CD4-positive, alpha-beta T cell treated with Interleukin-6 for 4 hours (primary cell): ENCODE measurements around the gene TNFSF12.
A peak's percentile ranks its signal among the peaks of the same experiment; 100 is the strongest.

Experiments
- DNase-seq: peaks from one replicate; pipeline ENCODE4 v3.0.0-alpha.2; 2020; ENCODE audit warnings: mixed read lengths

Gene TNFSF12

DNA sequence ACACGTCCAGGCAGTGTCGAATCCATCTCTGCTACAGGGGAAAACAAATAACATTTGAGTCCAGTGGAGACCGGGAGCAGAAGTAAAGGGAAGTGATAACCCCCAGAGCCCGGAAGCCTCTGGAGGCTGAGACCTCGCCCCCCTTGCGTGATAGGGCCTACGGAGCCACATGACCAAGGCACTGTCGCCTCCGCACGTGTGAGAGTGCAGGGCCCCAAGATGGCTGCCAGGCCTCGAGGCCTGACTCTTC, 23.4 kb downstream of the TNFSF12 start:
- no peak for DNase-seq

DNA sequence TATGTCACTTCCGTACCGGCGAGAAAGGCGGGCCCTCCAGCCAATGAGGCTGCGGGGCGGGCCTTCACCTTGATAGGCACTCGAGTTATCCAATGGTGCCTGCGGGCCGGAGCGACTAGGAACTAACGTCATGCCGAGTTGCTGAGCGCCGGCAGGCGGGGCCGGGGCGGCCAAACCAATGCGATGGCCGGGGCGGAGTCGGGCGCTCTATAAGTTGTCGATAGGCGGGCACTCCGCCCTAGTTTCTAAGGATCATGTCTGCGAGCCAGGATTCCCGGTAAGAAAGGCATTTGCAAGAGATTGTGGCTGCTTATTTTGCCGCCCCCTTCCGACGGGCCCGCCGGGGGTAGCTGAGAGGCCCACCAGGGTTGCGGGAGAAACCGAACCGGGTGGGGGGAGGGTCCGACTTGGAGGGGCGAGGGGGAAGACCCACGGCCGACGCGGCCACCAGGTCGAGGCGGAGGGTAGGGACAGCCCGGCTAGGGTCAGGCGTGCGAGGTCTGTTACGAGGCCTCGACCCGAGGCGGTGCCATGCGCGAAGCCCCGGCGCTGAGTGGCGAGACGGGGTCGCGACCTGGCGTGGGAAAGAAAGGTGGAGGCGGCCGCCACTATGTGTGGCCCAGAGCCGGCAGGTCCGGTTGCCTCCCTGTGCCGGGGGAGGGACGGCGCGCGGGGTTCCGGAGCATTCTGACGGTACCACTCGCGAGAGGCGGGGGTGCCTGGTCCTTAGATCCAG, 23.9 kb downstream of the TNFSF12 start:
- DNase-seq: peak; percentile 99

DNA sequence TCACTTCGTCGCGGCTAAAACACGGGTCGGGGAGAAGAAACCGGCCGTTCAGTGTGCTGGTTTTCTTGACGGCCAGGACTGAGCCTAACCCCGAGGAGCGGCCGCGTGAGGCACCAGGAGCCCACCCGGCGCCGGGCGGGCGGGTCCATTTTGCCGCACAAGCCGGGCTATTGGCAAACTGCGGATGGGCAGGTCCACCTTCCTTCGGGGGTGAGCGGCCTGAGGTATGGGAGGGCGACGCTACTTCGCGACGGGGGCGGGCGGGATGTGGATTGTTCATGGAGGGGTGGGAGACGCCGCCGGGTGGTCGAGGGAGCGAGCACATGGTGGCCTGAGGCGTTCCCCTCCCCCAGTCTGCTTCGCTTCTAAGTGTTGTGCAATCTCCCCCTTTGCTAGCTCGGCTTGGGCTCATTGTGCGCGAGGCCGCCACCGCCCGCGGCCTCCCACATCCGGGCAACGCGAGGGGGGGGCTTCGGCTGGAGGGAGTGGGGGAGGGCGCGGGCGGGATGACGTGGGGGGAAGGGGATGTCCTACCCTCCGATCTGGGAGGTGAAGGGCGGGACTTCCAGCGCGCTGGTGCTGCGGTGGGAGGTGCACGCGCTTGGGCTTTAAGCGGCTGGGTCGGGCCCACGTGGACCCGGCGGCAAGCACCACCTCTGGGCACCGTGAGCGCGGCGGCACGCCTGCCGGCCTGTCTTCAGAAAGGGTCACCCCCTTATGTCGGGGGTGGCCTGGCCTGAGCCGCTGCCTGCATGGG, 24.6 kb downstream of the TNFSF12 start:
- DNase-seq: peak; percentile 95

DNA sequence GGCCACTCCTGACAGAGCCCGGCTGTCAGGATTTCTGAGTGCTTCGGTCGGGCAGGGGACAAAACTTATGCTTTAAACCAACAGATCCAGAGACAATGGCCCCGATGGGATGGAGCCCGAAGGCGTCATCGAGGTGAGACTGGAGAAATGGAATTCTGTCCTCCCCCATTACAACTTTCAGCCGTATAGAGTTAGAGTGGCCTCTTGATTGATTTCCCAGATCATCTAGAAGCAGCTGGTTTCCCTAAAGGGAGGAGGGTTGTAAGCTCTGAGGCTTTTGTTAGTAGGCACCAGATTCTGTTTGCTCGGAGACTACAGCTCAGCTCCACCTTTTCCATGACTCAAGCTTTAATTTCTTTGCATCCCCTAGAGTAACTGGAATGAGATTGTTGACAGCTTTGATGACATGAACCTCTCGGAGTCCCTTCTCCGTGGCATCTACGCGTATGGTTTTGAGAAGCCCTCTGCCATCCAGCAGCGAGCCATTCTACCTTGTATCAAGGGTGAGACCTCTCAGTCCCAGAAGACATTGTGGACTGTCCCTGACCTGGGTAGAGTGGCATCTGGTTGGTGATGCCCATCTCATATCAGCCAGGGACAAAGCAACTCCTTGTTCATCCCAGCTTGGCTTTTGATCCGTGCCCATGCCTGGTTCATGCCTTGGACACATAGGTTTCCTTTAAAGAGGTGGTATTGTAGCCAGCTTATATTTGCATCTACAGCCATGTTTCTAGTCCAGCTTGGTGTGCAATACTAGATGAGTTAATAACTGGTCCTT, 25.5 kb downstream of the TNFSF12 start:
- DNase-seq: no peak

DNA sequence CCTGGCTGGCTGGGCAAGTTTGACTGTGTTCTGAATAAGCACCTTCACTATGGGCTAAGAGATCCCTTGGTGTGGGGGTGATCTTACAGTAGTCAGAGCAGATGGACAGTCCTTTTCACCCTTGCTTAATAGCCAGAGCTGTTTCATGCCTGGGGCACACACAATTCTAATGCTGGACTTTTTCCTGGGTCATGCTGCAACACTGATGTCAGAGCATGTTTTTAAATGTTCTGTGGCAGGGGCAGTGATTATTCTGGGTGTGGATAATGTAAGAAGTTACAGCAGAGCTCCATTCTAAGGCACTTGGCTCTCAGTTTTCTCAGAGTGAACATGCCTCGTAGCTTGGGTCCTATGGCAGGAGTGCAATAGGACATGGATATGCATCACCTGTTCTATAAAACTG, 26.6 kb downstream of the TNFSF12 start:
- no peak for DNase-seq

DNA sequence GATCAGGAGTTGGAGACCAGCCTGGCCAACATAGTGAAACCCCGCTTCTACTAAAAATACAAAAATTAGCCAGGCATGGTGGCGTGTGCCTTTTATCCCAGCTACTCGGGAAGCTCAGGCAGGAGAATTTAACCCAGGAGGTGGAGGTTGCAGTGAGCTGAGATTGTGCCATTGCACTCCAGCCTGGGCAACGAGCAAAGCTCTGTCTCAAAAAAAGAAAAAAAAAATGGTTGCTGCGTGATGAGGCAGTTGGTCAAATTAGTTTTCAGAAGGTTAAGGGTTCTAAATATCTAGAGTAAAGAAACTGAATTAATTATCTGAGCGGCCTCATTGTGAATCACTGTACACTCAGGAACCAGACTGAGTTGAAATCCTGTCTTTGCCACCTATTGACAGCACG, 27.1 kb downstream of the TNFSF12 start:
- no peak for DNase-seq

DNA sequence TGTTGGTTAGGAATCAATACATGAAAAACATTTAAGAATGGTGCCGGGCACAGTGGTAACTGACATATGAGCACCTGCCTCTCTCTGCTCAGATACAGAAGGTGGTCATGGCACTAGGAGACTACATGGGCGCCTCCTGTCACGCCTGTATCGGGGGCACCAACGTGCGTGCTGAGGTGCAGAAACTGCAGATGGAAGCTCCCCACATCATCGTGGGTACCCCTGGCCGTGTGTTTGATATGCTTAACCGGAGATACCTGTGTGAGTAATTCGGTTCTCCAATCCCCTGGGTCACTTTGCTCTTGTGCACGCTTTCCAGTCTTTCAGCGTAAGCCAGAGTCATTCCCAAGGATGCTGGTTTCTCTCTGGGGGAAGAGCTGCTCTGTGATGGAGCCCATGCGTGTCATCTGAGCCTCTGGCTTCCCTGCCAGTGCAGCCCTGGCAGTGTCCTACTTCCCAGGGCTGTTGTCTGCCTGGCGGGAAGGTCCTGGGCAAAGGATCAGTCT, 27.6 kb downstream of the TNFSF12 start:
- no peak for DNase-seq

DNA sequence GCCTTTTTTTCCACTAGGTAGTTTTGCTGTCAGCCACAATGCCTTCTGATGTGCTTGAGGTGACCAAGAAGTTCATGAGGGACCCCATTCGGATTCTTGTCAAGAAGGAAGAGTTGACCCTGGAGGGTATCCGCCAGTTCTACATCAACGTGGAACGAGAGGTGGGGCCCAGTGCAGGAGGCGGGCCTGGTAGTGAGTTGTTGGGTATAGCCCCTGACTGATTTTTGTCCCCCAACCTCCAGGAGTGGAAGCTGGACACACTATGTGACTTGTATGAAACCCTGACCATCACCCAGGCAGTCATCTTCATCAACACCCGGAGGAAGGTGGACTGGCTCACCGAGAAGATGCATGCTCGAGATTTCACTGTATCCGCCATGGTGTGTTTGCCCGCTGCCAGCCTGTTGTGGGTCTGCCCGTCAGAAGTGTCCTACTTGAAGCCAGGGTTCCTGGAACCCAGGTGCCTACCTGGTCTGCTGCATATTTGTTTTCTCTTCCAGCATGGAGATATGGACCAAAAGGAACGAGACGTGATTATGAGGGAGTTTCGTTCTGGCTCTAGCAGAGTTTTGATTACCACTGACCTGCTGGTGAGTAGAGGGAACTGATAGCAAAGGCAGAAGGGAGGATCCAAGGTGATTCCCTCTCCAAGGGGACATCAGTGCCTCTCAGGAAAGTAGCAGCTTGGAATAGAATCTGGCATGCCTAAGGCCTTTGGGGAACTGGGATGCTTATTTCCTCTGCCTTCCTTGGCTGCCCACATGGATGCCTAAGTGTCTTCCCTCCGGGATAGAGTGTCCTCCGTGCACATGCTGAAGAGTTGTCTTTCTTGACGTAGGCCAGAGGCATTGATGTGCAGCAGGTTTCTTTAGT, 28.7 kb downstream of the TNFSF12 start:
- DNase-seq: no peak

DNA sequence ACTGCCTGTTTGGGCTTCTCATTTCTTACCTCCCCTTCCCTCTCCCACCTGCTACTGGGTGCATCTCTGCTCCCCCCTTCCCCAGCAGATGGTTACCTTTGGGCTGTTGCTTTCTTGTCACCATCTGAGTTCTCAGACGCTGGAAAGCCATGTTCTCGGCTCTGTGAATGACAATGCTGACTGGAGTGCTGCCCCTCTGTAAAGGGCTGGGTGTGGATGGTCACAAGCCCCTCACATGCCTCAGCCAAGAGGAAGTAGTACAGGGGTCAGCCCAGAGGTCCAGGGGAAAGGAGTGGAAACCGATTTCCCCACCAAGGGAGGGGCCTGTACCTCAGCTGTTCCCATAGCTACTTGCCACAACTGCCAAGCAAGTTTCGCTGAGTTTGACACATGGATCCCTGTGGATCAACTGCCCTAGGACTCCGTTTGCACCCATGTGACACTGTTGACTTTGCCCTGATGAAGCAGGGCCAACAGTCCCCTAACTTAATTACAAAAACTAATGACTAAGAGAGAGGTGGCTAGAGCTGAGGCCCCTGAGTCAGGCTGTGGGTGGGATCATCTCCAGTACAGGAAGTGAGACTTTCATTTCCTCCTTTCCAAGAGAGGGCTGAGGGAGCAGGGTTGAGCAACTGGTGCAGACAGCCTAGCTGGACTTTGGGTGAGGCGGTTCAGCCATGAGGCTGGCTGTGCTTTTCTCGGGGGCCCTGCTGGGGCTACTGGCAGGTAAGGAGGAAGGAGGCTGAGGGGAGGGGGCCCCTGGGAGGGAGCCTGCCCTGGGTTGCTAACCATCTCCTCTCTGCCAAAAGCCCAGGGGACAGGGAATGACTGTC, 30.4 kb downstream of the TNFSF12 start, which contains the start of gene CD68:
CD68 (plus strand) TSS at position 638 of the 833 bp plus-strand sequence; CDS start at position 678, 40 bp downstream.
- peak; percentile 67 for DNase-seq

DNA sequence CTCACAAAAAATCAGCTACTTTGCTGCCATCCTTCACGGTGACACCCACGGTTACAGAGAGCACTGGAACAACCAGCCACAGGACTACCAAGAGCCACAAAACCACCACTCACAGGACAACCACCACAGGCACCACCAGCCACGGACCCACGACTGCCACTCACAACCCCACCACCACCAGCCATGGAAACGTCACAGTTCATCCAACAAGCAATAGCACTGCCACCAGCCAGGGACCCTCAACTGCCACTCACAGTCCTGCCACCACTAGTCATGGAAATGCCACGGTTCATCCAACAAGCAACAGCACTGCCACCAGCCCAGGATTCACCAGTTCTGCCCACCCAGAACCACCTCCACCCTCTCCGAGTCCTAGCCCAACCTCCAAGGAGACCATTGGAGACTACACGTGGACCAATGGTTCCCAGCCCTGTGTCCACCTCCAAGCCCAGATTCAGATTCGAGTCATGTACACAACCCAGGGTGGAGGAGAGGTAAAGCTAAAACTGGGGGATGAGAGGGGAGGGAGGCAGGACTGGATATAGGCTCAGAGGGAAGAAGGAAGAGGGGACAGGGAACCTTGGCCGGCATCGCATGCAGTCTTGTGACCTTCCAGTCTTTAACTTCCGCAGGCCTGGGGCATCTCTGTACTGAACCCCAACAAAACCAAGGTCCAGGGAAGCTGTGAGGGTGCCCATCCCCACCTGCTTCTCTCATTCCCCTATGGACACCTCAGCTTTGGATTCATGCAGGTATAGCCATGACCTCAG, 31.2 kb downstream of the TNFSF12 start:
- DNase-seq: no peak

DNA sequence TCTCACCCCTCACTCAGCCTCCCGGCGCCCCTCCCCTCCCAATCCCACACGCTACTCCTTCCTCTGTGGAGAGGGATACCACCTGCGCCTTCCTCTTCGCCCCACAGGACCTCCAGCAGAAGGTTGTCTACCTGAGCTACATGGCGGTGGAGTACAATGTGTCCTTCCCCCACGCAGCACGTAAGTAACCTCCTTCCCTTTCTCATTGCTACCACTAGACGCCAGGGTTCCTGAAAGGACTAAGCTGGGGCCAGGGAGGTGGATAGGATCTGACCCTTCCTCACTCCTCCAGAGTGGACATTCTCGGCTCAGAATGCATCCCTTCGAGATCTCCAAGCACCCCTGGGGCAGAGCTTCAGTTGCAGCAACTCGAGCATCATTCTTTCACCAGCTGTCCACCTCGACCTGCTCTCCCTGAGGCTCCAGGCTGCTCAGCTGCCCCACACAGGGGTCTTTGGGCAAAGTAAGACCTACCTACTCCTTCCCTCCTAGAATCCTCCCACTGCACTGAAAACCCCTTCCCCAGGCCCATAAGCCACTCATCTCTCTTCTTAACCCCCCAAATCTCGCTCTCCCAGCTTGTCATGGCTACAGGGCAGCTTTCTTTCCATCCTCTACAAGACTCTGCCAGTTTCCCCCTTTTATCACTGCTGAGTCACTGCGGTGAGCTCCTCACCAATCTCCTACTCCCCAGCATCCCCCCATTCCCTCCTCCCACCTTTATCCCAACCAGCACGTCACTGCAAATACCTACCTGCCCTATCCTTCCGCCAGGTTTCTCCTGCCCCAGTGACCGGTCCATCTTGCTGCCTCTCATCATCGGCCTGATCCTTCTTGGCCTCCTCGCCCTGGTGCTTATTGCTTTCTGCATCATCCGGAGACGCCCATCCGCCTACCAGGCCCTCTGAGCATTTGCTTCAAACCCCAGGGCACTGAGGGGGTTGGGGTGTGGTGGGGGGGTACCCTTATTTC, 32.0 kb downstream of the TNFSF12 start:
- DNase-seq: no peak

DNA sequence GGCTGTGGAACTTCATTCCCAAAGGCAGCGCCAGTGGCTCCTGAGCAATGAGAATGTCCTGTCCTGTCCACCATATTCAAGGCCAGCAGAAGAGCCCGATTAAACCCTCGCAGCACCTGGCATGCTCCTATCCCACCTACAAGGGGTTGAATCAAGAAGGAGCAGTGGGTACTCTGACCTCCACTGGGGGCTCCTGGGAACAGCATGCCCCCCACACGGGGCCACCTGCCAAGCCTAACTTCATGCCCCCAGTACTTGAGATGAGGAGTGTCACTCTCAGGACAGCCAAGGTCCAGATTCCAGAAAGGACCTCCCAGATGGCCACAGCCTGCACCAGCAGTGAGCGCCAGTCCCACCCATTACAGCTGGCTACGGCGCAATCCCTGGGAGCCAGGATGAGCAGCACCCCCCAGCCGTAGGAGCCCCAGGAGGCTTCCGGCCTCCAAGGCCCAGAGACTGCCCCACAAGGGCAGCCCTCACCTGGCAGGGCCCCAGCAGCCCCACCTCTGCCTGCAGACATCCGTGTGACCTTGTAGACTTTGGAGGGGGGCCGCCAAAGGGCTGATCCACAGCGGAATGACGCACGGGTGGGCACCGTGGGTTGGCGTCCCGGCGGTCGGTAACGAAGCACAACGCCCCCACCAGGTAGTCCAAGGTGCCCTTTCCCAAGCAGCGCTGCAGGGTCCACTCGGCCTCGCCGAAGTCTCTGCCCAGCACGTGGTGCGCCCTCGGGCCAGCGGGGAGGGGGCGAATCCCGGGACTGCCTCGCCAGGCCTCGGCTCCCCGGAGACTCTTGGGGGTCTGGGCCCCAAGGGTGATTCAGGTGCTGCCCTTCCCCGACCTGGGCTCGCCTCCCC, 33.8 kb downstream of the TNFSF12 start:
- no peak for DNase-seq

DNA sequence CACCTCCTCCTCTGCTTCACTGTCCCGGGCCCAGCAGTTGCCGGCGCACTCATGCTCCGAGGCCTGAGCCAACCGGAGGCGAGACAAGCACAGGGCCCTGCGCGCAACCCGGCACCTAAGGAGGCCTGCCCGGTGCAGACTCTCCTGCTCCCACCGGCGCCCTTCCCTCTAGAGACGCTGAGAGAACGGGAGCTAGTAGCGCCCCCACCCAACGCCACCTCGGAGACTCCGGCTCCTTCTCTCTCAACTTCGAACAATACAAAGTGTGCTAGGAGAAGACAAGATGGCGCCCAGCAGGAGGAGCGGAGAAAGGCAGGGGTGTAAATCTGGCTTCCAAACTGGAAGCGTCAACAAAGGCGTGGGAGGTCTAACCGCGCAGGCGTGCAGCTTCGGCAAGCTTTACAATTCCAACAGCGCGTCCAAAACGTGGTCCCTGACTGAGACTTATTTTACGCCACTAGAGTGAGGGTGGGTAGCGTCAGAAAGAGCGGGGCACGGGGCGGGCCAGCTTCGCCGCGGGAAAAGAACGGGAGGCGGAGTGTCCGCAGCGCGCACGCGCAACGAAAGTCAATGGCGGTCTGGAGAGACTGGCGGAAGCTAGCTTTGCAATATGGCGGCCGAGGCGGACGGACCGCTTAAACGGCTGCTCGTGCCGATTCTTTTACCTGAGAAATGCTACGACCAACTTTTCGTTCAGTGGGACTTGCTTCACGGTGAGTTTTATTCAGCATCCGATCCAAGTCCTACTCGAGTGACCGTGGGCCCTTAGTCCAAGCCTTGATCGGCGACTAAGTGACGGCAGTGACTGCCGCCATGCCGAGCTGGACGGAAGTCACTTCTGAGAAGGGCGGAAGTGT, 34.6 kb downstream of the TNFSF12 start, which contains the start of gene MPDU1:
MPDU1 (plus strand) TSS at position 600 of the 857 bp plus-strand sequence; CDS start at position 611, 11 bp downstream.
- peak; percentile 96 for DNase-seq

DNA sequence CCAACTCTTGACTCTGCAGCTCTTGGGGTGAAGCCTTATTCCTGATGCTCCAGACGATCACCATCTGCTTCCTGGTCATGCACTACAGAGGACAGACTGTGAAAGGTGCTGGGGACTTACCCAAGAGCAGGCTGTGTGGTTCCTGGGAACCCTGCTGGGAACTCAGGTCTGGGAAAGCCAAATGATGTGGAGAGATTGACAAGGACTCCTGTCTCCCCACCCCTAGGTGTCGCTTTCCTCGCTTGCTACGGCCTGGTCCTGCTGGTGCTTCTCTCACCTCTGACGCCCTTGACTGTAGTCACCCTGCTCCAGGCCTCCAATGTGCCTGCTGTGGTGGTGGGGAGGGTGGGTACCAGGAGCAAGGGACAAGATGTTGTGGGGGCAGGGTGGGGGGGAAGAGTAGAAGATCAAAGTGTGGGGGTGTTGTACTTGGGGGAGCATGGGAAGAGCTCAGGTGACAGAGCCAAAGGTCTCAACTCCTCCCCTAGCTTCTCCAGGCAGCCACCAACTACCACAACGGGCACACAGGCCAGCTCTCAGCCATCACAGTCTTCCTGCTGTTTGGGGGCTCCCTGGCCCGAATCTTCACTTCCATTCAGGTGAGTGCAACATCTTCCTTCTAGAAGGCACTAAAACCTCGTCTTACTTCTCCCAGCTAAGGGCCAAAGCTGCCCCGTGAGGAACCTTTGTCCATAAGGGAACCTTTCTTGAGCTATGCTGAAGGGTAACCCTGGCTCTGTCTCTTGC, 38.0 kb downstream of the TNFSF12 start:
- DNase-seq: no peak

DNA sequence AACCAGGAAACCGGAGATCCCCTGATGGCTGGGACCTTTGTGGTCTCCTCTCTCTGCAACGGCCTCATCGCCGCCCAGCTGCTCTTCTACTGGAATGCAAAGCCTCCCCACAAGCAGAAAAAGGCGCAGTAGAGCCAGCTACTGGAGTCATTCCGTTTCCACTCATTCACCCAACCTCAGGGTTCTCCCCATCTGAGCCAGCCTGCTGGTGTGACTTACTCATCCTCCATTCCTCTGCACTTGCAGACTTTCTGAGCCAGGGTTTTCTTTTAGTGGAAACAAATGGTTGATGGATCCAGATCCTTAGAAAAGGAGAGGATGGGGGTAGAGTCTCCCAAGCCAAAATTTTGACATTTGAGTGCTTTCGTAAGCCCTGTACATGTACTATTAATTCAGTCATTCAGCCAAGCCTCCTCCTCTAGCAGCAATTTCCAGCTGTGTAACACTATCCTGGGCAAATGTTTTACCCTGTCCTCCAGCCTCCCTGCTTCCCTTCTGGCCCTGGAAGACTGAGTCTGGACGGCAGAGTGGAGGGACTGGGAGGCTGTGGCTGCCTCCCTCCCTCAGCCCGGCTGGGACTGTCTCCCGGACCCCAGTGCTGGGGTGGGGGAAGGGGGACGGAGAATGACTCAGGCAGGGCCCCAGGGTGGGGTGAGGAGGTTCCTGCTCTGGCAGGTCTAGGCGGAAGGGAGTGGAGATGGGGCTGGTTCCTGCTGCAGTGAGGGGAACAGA, 38.7 kb downstream of the TNFSF12 start:
- no peak for DNase-seq
